Astrocyte (in vitro differentiated cells and primary cell): ENCODE data around the gene B3GNT5. TPM values are rescaled to one million over a fixed set of nuclear protein-coding genes. Genes with fewer than 3 reads are reported as not detected.

Experiments
- DNase-seq: peaks from one replicate; pipeline ENCODE4 v3.0.0-alpha.2; 2010; ENCODE audit warnings: low read depth
- FAIRE-seq: peaks from 2 replicates; lab custom pipeline; 2011; peaks lifted over from hg19 to GRCh38; lab: Jason Lieb, UNC
- H2AFZ ChIP-seq: 2 replicates; pipeline ENCODE4 v1.6.0; 2012; ENCODE audit warnings: low read depth, low read length, inconsistent platforms
- H3K27ac ChIP-seq: 2 replicates; pipeline ENCODE4 v1.5.1; 2011; ENCODE audit warnings: low read depth, low read length, inconsistent platforms
- H3K27me3 ChIP-seq: 2 replicates; pipeline ENCODE4 v1.6.0; 2011; ENCODE audit warnings: low read length, inconsistent platforms; ENCODE audit not compliant: insufficient read depth
- H3K36me3 ChIP-seq: 2 replicates; pipeline ENCODE4 v1.5.1; 2011; ENCODE audit warnings: low read length, inconsistent platforms; ENCODE audit not compliant: insufficient read depth
- H3K4me1 ChIP-seq: 2 replicates; pipeline ENCODE4 v1.5.1; 2011; ENCODE audit warnings: low read length, inconsistent platforms; ENCODE audit not compliant: insufficient read depth
- H3K4me2 ChIP-seq: 2 replicates; pipeline ENCODE4 v1.6.0; 2012; ENCODE audit warnings: low read length, inconsistent platforms
- H3K4me3 ChIP-seq: 2 replicates; pipeline ENCODE4 v1.5.1; 2011; ENCODE audit warnings: low read depth, mild to moderate bottlenecking, low read length, inconsistent platforms; ENCODE audit not compliant: insufficient read depth
- H3K79me2 ChIP-seq: 2 replicates; pipeline ENCODE4 v1.6.0; 2012; ENCODE audit warnings: mild to moderate bottlenecking, low read length, inconsistent platforms; ENCODE audit not compliant: insufficient read depth
- H3K9ac ChIP-seq: 2 replicates; pipeline ENCODE4 v1.6.0; 2012; ENCODE audit warnings: mild to moderate bottlenecking, low read length, inconsistent platforms
- H3K9me3 ChIP-seq: 2 replicates; pipeline ENCODE4 v1.5.1; 2012; ENCODE audit warnings: low read depth, mild to moderate bottlenecking, low read length, inconsistent platforms; ENCODE audit not compliant: insufficient read depth
- H4K20me1 ChIP-seq: 2 replicates; pipeline ENCODE4 v1.6.0; 2012; ENCODE audit warnings: low read length, inconsistent platforms; ENCODE audit not compliant: insufficient read depth
- H3K27ac Mint-ChIP-seq: one replicate; pipeline ENCODE4 v1.8.0; 2021; ENCODE audit warnings: mild to moderate bottlenecking, mixed read lengths; ENCODE audit not compliant: unreplicated experiment
- H3K27me3 Mint-ChIP-seq: one replicate; pipeline ENCODE4 v1.8.0; 2021; ENCODE audit warnings: low read depth, mixed read lengths; ENCODE audit not compliant: unreplicated experiment
- H3K36me3 Mint-ChIP-seq: one replicate; pipeline ENCODE4 v1.8.0; 2021; ENCODE audit warnings: low read depth, mixed read lengths; ENCODE audit not compliant: unreplicated experiment
- H3K4me1 Mint-ChIP-seq: one replicate; pipeline ENCODE4 v1.8.0; 2021; ENCODE audit warnings: low read depth, mixed read lengths; ENCODE audit not compliant: unreplicated experiment
- H3K4me3 Mint-ChIP-seq: one replicate; pipeline ENCODE4 v1.8.0; 2021; ENCODE audit warnings: mild to moderate bottlenecking, moderate library complexity, mixed read lengths; ENCODE audit not compliant: unreplicated experiment
- H3K9me3 Mint-ChIP-seq: one replicate; pipeline ENCODE4 v1.8.0; 2021; ENCODE audit warnings: mild to moderate bottlenecking, mixed read lengths; ENCODE audit not compliant: unreplicated experiment
- CTCF ChIP-seq: IDR thresholded peaks from 2 replicates; pipeline ENCODE4 v1.5.1; 2011; ENCODE audit warnings: low read depth, mild to moderate bottlenecking, inconsistent platforms, low read length, moderate library complexity; ENCODE audit not compliant: insufficient read depth
- EZH2 ChIP-seq: IDR thresholded peaks from 2 replicates; pipeline ENCODE4 v1.6.1; 2012; ENCODE audit warnings: mild to moderate bottlenecking, low read length, inconsistent platforms; ENCODE audit not compliant: insufficient read depth
- total RNA-seq: library from RNA; stranded (reverse); gene quantifications from 2 replicates; pipeline ENCODE4 v1.2.1, GENCODE V29; 2021

B3GNT5 gene
- total RNA-seq, 1 donor from 2014 or later, result 15.8 TPM

- Histone ChIP-seq H4K20me1 (no peaks in the 10 kb centered on the region), H3K27ac (no peak overlapping the region), H3K79me2 (no peaks in the 10 kb centered on the region), H3K4me3 (no peak overlapping the region), H3K27me3 (peaks cover under 1% of the 10 kb centered on the region), H3K9ac (no peak overlapping the region), H2AFZ (no peak overlapping the region), H3K9me3 (no peaks in the 10 kb centered on the region), H3K4me1 (no peaks in the 10 kb centered on the region), H3K36me3 (no peaks in the 10 kb centered on the region), H3K4me2 (no peak overlapping the region)
- Mint-ChIP-seq H3K4me3 (no peak overlapping the region), H3K9me3 (peaks cover 3% of the 10 kb centered on the region), H3K4me1 (no peaks in the 10 kb centered on the region), H3K27me3 (peaks cover 12% of the 10 kb centered on the region), H3K27ac (no peak overlapping the region), H3K36me3 (no peaks in the 10 kb centered on the region)
- TF ChIP-seq EZH2 (no peak), CTCF (no peak)
- DNase-seq, result no peak
- FAIRE-seq, result no peak
Observed at GRCh38 chr3:183222631-183223235, 30.3 kb upstream of the B3GNT5 start.

GRCh38 chr3:183224180-183224970 is 28.7 kb upstream of the B3GNT5 start:
- no peak overlapping the region for H3K27ac ChIP-seq
- Mint-ChIP-seq H3K4me1 (no peaks in the 10 kb centered on the region), H3K4me3 (no peak overlapping the region), H3K36me3 (no peaks in the 10 kb centered on the region), H3K27me3 (peaks cover 12% of the 10 kb centered on the region), H3K9me3 (peaks cover 3% of the 10 kb centered on the region), H3K27ac (no peak overlapping the region)
- no peaks in the 10 kb centered on the region for H3K79me2 ChIP-seq
- no peak for FAIRE-seq
- DNase-seq, result no peak
- no peak overlapping the region for H3K4me3 ChIP-seq
- no peaks in the 10 kb centered on the region for H3K4me1 ChIP-seq
- H3K9me3 ChIP-seq, result no peaks in the 10 kb centered on the region
- no peaks in the 10 kb centered on the region for H4K20me1 ChIP-seq
- TF ChIP-seq CTCF (no peak), EZH2 (no peak)
- no peaks in the 10 kb centered on the region for H3K36me3 ChIP-seq
- H3K4me2 ChIP-seq, result no peak overlapping the region
- no peak overlapping the region for H2AFZ ChIP-seq
- no peaks in the 10 kb centered on the region for H3K27me3 ChIP-seq
- H3K9ac ChIP-seq, result no peak overlapping the region
